Adrenal gland (tissue), 5 donors: Measurements from ENCODE around the gene C22orf31.

ENCODE experiments used
- POLR2A ChIP-seq, 2 donors: fragments of 450-650 bp; IDR thresholded peaks; one replicate each; pipeline ENCODE4 v1.6.1; 2017; ENCODE audit warnings: antibody characterized with exemption in 2 of 2, mild to moderate bottlenecking in 2 of 2, moderate library complexity in 1 of 2
- TF ChIP-seq, protein P1 (sequence below), 6 experiments: fragments of 450-650 bp in 4 of 6; fragments of 200-600 bp in 2 of 6; sonication (generic) in 1 of 6; IDR thresholded peaks; 1 replicate in 5 of 6; 2 replicates in 1 of 6; pipeline versions ENCODE4 v1.5.1 to v1.8.0; 2016 to 2021; ENCODE audit warnings: antibody characterized with exemption in 6 of 6, mild to moderate bottlenecking in 2 of 6, moderate library complexity in 1 of 6
- donor health status: DM: no; HTN: no; CAD: no.

DNA sequence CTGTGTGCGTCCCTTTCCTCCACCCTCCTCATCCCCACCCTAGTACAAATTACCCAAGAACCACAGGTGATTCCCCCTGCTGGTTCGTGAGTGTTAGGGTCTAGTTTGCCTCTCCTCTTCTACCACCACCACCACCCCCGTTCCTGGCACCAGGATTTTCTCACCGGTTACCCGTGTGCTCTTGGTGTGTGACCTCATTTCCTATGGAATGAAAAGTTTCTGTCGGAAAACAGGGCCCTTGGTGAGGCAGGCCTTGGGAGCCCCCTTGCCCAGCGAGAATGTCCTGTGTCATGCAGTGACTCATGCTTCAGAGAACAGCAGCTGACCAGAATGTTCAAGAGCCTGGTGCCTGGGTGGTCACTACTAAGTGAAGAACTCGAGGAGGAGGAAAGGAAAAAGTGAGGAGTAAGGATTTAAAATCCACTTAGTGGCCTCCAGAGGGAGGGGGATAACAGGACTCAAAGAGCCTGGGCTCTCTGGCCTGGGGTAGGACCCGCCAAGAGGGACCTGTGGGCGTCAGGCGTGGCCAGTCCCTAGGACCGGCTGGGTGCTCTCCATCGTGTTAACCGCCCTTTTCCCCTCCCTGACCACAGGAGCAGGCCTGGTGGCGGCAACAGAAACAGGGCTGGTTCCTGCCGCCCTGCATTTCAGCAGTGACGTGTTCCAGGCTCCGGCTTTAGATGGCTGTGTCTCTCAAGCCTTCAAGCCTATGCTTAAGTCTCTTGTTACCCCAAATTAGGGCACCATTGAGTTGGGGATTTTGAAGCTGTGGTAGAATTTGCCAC lies 30.2 kb downstream of the C22orf31 start:
- TF ChIP-seq, protein P1, sequence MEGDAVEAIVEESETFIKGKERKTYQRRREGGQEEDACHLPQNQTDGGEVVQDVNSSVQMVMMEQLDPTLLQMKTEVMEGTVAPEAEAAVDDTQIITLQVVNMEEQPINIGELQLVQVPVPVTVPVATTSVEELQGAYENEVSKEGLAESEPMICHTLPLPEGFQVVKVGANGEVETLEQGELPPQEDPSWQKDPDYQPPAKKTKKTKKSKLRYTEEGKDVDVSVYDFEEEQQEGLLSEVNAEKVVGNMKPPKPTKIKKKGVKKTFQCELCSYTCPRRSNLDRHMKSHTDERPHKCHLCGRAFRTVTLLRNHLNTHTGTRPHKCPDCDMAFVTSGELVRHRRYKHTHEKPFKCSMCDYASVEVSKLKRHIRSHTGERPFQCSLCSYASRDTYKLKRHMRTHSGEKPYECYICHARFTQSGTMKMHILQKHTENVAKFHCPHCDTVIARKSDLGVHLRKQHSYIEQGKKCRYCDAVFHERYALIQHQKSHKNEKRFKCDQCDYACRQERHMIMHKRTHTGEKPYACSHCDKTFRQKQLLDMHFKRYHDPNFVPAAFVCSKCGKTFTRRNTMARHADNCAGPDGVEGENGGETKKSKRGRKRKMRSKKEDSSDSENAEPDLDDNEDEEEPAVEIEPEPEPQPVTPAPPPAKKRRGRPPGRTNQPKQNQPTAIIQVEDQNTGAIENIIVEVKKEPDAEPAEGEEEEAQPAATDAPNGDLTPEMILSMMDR (IDR thresholded peaks at IDR 0.05), result peak in 3 of 6 experiments; percentile 5 to 22 (median 5)
- peak in 1 of 2 donors; percentile 74 for TF ChIP-seq POLR2A (IDR thresholded peaks at IDR 0.05)
